Activated T-helper 1 cell treated with anti-CD3 and anti-CD28 coated beads, Interleukin-2, amount 50 U/mL, for 16 hours (primary cell): ENCODE measurements around the gene MCRIP2.
A peak's percentile ranks its signal among the peaks of the same experiment; 100 is the strongest.

Experiments used
- DNase-seq, 2 donors: peaks; one replicate each; pipeline ENCODE4 v3.0.0-alpha.2; 2020; ENCODE audit warnings: low read depth in 1 of 2, low spot score in 1 of 2

MCRIP2 gene

GRCh38 chr16:647173-647902 is 5.7 kb downstream of the MCRIP2 start:
- DNase-seq = no peak

- no peak for DNase-seq
Measured at GRCh38 chr16:648071-648780, 6.6 kb downstream of the MCRIP2 start.

- DNase-seq = peak; percentile 83 to 87
Measured at GRCh38 chr16:648781-649589, 7.4 kb downstream of the MCRIP2 start, which contains the start of gene WDR90. TSS of gene WDR90 (plus strand) at chr16:649365. CDS start at chr16:649417, 52 bp downstream.

GRCh38 chr16:649631-650030 is 8.0 kb downstream of the MCRIP2 start:
- no peak for DNase-seq

GRCh38 chr16:651844-652243 is 10.2 kb downstream of the MCRIP2 start:
- DNase-seq = no peak

- no peak for DNase-seq
Measured at GRCh38 chr16:652454-653305, 11.1 kb downstream of the MCRIP2 start.

GRCh38 chr16:654034-654433 is 12.4 kb downstream of the MCRIP2 start:
- no peak for DNase-seq

- no peak for DNase-seq
Measured at GRCh38 chr16:657487-657886, 15.9 kb downstream of the MCRIP2 start.

GRCh38 chr16:658679-659571 is 17.3 kb downstream of the MCRIP2 start:
- DNase-seq = no peak

- DNase-seq = no peak
Measured at GRCh38 chr16:659618-660017, 18.0 kb downstream of the MCRIP2 start.

- no peak for DNase-seq
Measured at GRCh38 chr16:660132-660458, 18.5 kb downstream of the MCRIP2 start.

- peak; percentile 35 to 58 for DNase-seq
Measured at GRCh38 chr16:660459-661183, 19.0 kb downstream of the MCRIP2 start.

- DNase-seq = no peak
Measured at GRCh38 chr16:661184-661821, 19.7 kb downstream of the MCRIP2 start.

GRCh38 chr16:662095-662494 is 20.5 kb downstream of the MCRIP2 start:
- no peak for DNase-seq

- DNase-seq = no peak
Measured at GRCh38 chr16:662597-662996, 21.0 kb downstream of the MCRIP2 start.

- DNase-seq = no peak
Measured at GRCh38 chr16:666572-666971, 24.9 kb downstream of the MCRIP2 start.

GRCh38 chr16:667113-667779 is 25.6 kb downstream of the MCRIP2 start:
- DNase-seq = no peak

GRCh38 chr16:667780-668518 is 26.3 kb downstream of the MCRIP2 start, which contains the start of gene RHOT2:
TSS of gene RHOT2 (plus strand) at chr16:668132. CDS start at chr16:668200, 68 bp downstream.
- peak; percentile 86 to 92 for DNase-seq
